Smooth muscle cell (in vitro differentiated cells): Measurements from ENCODE around the gene ASPRV1. TPM values are rescaled to one million over a fixed set of nuclear protein-coding genes. Genes with fewer than 3 reads are reported as not detected.

ENCODE experiments used
- DNase-seq: peaks from one replicate; lab custom pipeline; 2025; ENCODE audit not compliant: unreplicated experiment; lab: John Stamatoyannopoulos, UW
- H2AFZ ChIP-seq: fragments of 200-600 bp; sonication (generic); 2 replicates; pipeline ENCODE4 v1.6.0; 2016; ENCODE audit warnings: antibody characterized with exemption, low read depth, mild to moderate bottlenecking
- H3F3A ChIP-seq: fragments of 200-600 bp; sonication (generic); 2 replicates; pipeline ENCODE4 v1.6.0; 2017; ENCODE audit warnings: antibody characterized with exemption, low read depth
- H3K27ac ChIP-seq: fragments of 200-600 bp; sonication (generic); 2 replicates; pipeline ENCODE4 v1.5.1; 2016; ENCODE audit warnings: low read depth, mild to moderate bottlenecking
- H3K27me3 ChIP-seq: fragments of 200-600 bp; sonication (generic); 2 replicates; pipeline ENCODE4 v1.6.1; 2016; ENCODE audit warnings: low read depth, mild to moderate bottlenecking
- H3K36me3 ChIP-seq: fragments of 200-600 bp; sonication (generic); 2 replicates; pipeline ENCODE4 v1.5.1; 2016; ENCODE audit warnings: low read depth
- H3K4me1 ChIP-seq: fragments of 200-600 bp; sonication (generic); 2 replicates; pipeline ENCODE4 v1.5.1; 2016; ENCODE audit warnings: low read depth
- H3K4me2 ChIP-seq: fragments of 200-600 bp; sonication (generic); 2 replicates; pipeline ENCODE4 v1.6.0; 2016; ENCODE audit warnings: mild to moderate bottlenecking
- H3K4me3 ChIP-seq: fragments of 200-600 bp; sonication (generic); 2 replicates; pipeline ENCODE4 v1.5.1; 2016; ENCODE audit warnings: mild to moderate bottlenecking
- H3K79me2 ChIP-seq: fragments of 200-600 bp; sonication (generic); 2 replicates; pipeline ENCODE4 v1.6.0; 2016; ENCODE audit warnings: low read depth, mild to moderate bottlenecking
- H3K9ac ChIP-seq: fragments of 200-600 bp; sonication (generic); 2 replicates; pipeline ENCODE4 v1.6.0; 2016; ENCODE audit warnings: low read depth
- H3K9me3 ChIP-seq: fragments of 200-600 bp; sonication (generic); replicated peaks from 2 replicates; pipeline ENCODE4 v1.5.1; 2016; ENCODE audit warnings: low read depth
- H4K20me1 ChIP-seq: fragments of 200-600 bp; sonication (generic); 2 replicates; pipeline ENCODE4 v1.6.0; 2016; ENCODE audit warnings: low read depth
- CTCF ChIP-seq: fragments of 200-600 bp; sonication (generic); IDR thresholded peaks from 2 replicates; pipeline ENCODE4 v1.5.1; 2017; ENCODE audit warnings: borderline replicate concordance, mild to moderate bottlenecking, antibody characterized with exemption; ENCODE audit not compliant: insufficient read depth, poor library complexity, severe bottlenecking
- WGBS: methylation state at CpG from one replicate; pipeline ENCODE4 v1.1.7; 2016; ENCODE audit warnings: low lambda C conversion rate; 5-methylcytosine and 5-hydroxymethylcytosine counted together
- polyA plus RNA-seq: library from polyadenylated mRNA; unstranded; fragments of >200 nt; fragmentation: Nextera tagmentation; extraction: Ambion mirVana; gene quantifications from 2 replicates; pipeline ENCODE4 v1.2.1, GENCODE V29; 2016
- total RNA-seq: library from RNA; depleted of rRNA; stranded (reverse); fragments of >200 nt; gene quantifications from 2 replicates; pipeline ENCODE4 v1.2.3, GENCODE V29; 2014

The ASPRV1 gene
- total and polyA plus RNA-seq, 2 experiments from 2014 or later = 1.6 to 4.4 TPM

- Histone ChIP-seq H2AFZ (no peak overlapping the region), H3K4me2 (no peak overlapping the region), H3F3A (no peaks in the 10 kb centered on the region), H3K9ac (no peak overlapping the region), H3K36me3 (peaks cover 5% of the 10 kb centered on the region), H3K9me3 (no peaks in the 10 kb centered on the region), H3K79me2 (no peaks in the 10 kb centered on the region), H3K27me3 (no peaks in the 10 kb centered on the region), H4K20me1 (no peaks in the 10 kb centered on the region), H3K27ac (peak overlapping the region; percentile 28), H3K4me1 (peaks cover 1% of the 10 kb centered on the region), H3K4me3 (no peak overlapping the region)
- 79% methylated on average over 8 of the region's 8 CpGs for WGBS
- TF ChIP-seq CTCF = no peak
- no peak for DNase-seq
Observed at GRCh38 chr2:69945941-69946340, 15.5 kb downstream of the ASPRV1 start.

GRCh38 chr2:69945441-69945840 lies 16.0 kb downstream of the ASPRV1 start:
- H3K27ac ChIP-seq = no peak overlapping the region
- no peak for TF ChIP-seq CTCF
- H3K9me3 ChIP-seq = no peaks in the 10 kb centered on the region
- H4K20me1 ChIP-seq = no peaks in the 10 kb centered on the region
- peaks cover 6% of the 10 kb centered on the region for H3K4me1 ChIP-seq
- DNase-seq = no peak
- 56% methylated on average over 8 of the region's 8 CpGs for WGBS
- no peaks in the 10 kb centered on the region for H3F3A ChIP-seq
- H3K36me3 ChIP-seq = peaks cover 5% of the 10 kb centered on the region
- H2AFZ ChIP-seq = no peak overlapping the region
- H3K27me3 ChIP-seq = no peaks in the 10 kb centered on the region
- H3K9ac ChIP-seq = no peak overlapping the region
- no peaks in the 10 kb centered on the region for H3K79me2 ChIP-seq
- H3K4me3 ChIP-seq = no peak overlapping the region
- no peak overlapping the region for H3K4me2 ChIP-seq

GRCh38 chr2:69944756-69945155 lies 16.7 kb downstream of the ASPRV1 start:
- Histone ChIP-seq H3K9ac (no peak overlapping the region), H3K79me2 (no peaks in the 10 kb centered on the region), H2AFZ (no peak overlapping the region), H3K4me2 (no peak overlapping the region), H3K9me3 (no peaks in the 10 kb centered on the region), H3K27me3 (no peaks in the 10 kb centered on the region), H3K4me3 (no peak overlapping the region), H3K27ac (no peak overlapping the region), H4K20me1 (no peaks in the 10 kb centered on the region), H3K36me3 (peaks cover 5% of the 10 kb centered on the region), H3F3A (no peaks in the 10 kb centered on the region), H3K4me1 (peaks cover 13% of the 10 kb centered on the region)
- no peak for DNase-seq
- TF ChIP-seq CTCF = no peak
- 96% methylated on average over 7 of the region's 7 CpGs for WGBS

DNA sequence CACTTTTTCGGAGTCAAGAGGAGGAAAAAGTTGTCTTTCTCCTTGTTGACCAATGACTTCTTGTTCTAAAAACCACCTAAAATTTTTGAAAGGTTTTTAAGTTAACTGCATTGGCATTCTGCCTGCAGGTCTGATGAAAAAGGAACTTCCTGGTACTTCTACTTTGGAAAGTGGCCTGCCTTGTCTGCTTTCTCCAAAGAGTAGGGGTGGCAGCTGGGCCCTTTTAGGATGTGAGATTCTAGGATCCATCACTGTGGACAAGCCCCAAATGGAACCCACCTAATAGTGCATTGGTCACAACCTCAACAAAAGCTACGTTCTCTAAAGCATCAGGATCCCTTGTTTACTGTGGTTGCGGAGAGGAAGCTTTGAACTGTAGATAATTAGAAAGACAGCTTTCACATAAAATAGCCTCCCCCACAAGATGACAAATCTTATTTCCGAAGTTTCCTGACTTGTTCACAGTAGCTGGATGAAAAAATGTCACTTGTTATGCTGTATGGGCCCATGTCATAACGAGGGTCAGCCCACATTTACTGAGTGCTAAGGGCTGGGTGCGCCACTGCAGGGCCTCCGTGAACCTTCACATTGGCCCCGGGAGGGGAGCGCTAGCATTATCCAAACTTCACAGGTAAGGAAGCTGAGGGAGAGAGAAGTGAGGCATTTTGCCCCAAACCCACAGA lies 17.4 kb downstream of the ASPRV1 start:
- Histone ChIP-seq H3K36me3 (peaks cover 8% of the 10 kb centered on the region), H3K4me3 (no peak overlapping the region), H3K4me1 (peaks cover 14% of the 10 kb centered on the region), H3F3A (no peaks in the 10 kb centered on the region), H2AFZ (no peak overlapping the region), H3K79me2 (no peaks in the 10 kb centered on the region), H3K9ac (no peak overlapping the region), H3K9me3 (no peaks in the 10 kb centered on the region), H3K27ac (no peak overlapping the region), H3K27me3 (no peaks in the 10 kb centered on the region), H4K20me1 (no peaks in the 10 kb centered on the region), H3K4me2 (no peak overlapping the region)
- WGBS = 87% methylated on average over 9 of the region's 9 CpGs
- DNase-seq = no peak
- no peak for TF ChIP-seq CTCF
